ENCODE data around the gene CRELD2. TPM values are rescaled to one million over a fixed set of nuclear protein-coding genes. Genes with fewer than 3 reads are reported as not detected.

Gene CRELD2
- total and polyA plus RNA-seq, 4 donors, result 12.6 to 43.5 (median 36.4) TPM

DNA sequence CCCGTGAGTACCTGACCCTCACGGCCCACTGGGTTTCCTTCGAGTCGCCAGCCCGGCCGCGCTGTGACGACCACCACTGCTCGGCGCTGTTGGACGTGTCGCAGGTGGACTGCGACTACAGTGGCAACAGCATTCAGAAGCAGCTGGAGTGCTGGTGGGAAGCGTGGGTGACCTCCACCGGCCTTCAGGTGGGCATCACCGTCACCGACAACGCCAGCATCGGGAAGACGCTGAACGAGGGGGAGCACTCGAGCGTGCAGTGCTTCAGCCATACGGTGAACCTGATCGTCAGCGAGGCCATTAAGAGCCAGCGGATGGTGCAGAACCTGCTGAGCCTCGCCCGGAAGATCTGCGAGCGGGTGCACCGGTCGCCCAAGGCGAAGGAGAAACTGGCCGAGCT lies 32.6 kb upstream of the CRELD2 start:
- H3K4me3 ChIP-seq (ENCODE audit: low read length in 2 of 2), result no peak overlapping the region
- H3K27me3 ChIP-seq (ENCODE audit: control insufficient read depth in 1 of 2, insufficient read depth in 2 of 2, low read length in 1 of 2), result no peaks in the 10 kb centered on the region
- ATAC-seq (ENCODE audit: low FRiP score) (no peak), DNase-seq (no peak)
- peaks cover 4% of the 10 kb centered on the region for H3K9me3 ChIP-seq (ENCODE audit: control insufficient read depth, low read length)
- no peaks in the 10 kb centered on the region for H3K36me3 ChIP-seq (ENCODE audit: control insufficient read depth in 1 of 2, insufficient read depth in 2 of 2, low read length in 1 of 2)
- no peak overlapping the region for H3K27ac ChIP-seq (ENCODE audit: low read depth in 1 of 2, low read length in 2 of 2)
- H3K4me1 ChIP-seq (ENCODE audit: control insufficient read depth in 1 of 2, insufficient read depth in 2 of 2, low read length in 2 of 2), result no peaks in the 10 kb centered on the region
- intact Hi-C loops (cut with DNase I), result no loop called here
- WGBS, 2 donors, result 98% methylated on average over 35 of the region's 35 CpGs

- ATAC-seq (ENCODE audit: low FRiP score) (no peak), DNase-seq (no peak)
- 98% methylated on average over 41 of the region's 41 CpGs for WGBS, 2 donors
- H3K4me1 ChIP-seq (ENCODE audit: control insufficient read depth in 1 of 2, insufficient read depth in 2 of 2, low read length in 2 of 2), result no peaks in the 10 kb centered on the region
- H3K4me3 ChIP-seq (ENCODE audit: low read length in 2 of 2), result no peak overlapping the region
- no peak overlapping the region for H3K27ac ChIP-seq (ENCODE audit: low read depth in 1 of 2, low read length in 2 of 2)
- peaks cover 4% of the 10 kb centered on the region for H3K9me3 ChIP-seq (ENCODE audit: control insufficient read depth, low read length)
- intact Hi-C loops (cut with DNase I), result no loop called here
- H3K36me3 ChIP-seq (ENCODE audit: control insufficient read depth in 1 of 2, insufficient read depth in 2 of 2, low read length in 1 of 2), result no peaks in the 10 kb centered on the region
- H3K27me3 ChIP-seq (ENCODE audit: control insufficient read depth in 1 of 2, insufficient read depth in 2 of 2, low read length in 1 of 2), result no peaks in the 10 kb centered on the region
Observed at GRCh38 chr22:49886346-49887063, 31.9 kb upstream of the CRELD2 start.

GRCh38 chr22:49887064-49887451 lies 31.4 kb upstream of the CRELD2 start:
- intact Hi-C loops (cut with DNase I), result no loop called here
- no peaks in the 10 kb centered on the region for H3K36me3 ChIP-seq (ENCODE audit: control insufficient read depth in 1 of 2, insufficient read depth in 2 of 2, low read length in 1 of 2)
- H3K4me1 ChIP-seq (ENCODE audit: control insufficient read depth in 1 of 2, insufficient read depth in 2 of 2, low read length in 2 of 2), result no peaks in the 10 kb centered on the region
- DNase-seq (no peak), ATAC-seq (ENCODE audit: low FRiP score) (no peak)
- H3K27ac ChIP-seq (ENCODE audit: low read depth in 1 of 2, low read length in 2 of 2), result no peak overlapping the region
- 92% methylated on average over 14 of the region's 14 CpGs for WGBS, 2 donors
- H3K9me3 ChIP-seq (ENCODE audit: control insufficient read depth, low read length), result peaks cover 4% of the 10 kb centered on the region
- no peaks in the 10 kb centered on the region for H3K27me3 ChIP-seq (ENCODE audit: control insufficient read depth in 1 of 2, insufficient read depth in 2 of 2, low read length in 1 of 2)
- no peak overlapping the region for H3K4me3 ChIP-seq (ENCODE audit: low read length in 2 of 2)

DNA sequence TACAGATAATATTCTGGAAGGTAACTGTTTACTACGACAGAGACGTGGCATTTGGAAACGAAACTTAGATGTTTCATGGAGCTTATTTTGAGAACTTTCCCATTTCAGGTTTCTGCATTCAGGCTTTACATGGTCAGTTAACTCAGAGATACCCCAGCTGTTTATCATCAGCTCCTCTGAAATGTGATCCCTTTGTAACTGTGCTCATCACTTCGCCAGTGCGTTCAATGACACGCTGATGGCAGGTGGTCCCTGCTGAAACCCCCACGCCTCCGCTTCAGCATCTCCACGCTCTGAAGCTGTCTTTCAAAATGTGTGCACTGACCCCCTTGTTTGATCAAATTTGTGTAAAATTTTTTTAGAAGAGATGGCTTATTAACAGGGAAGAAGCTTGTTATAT lies 30.7 kb upstream of the CRELD2 start:
- Histone ChIP-seq H3K4me1 (ENCODE audit: control insufficient read depth in 1 of 2, insufficient read depth in 2 of 2, low read length in 2 of 2) (no peaks in the 10 kb centered on the region), H3K36me3 (ENCODE audit: control insufficient read depth in 1 of 2, insufficient read depth in 2 of 2, low read length in 1 of 2) (peaks cover 0 to 2% of the 10 kb centered on the region in 2 donors), H3K27ac (ENCODE audit: low read depth in 1 of 2, low read length in 2 of 2) (no peak overlapping the region), H3K9me3 (ENCODE audit: control insufficient read depth, low read length) (peaks cover 4% of the 10 kb centered on the region), H3K4me3 (ENCODE audit: low read length in 2 of 2) (no peak overlapping the region), H3K27me3 (ENCODE audit: control insufficient read depth in 1 of 2, insufficient read depth in 2 of 2, low read length in 1 of 2) (no peaks in the 10 kb centered on the region)
- ATAC-seq (ENCODE audit: low FRiP score), result no peak
- WGBS, 2 donors, result 95 to 96% methylated on average over 9 of the region's 9 CpGs
- intact Hi-C loops (cut with DNase I), result no loop called here
- DNase-seq, result no peak

DNA sequence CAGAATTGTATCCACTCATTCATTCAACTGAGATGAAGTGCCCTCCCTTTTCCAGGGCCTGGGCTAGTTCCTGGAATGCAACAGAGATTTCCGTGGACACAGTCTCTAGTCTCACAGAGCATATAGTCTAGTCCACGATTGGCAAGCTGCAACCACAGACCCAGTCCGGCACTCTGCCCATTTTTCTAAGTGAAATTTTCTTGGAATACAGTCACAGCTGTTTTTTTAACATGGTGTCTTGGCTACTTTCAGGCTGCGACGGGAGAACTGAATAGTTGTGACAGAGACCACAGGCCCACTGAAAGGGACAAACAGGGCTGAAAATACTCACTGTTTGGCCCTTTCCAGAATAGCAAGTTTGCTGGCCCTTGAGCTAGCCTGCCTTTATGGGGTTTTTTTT lies 29.4 kb upstream of the CRELD2 start:
- Histone ChIP-seq H3K9me3 (ENCODE audit: control insufficient read depth, low read length) (peaks cover 4% of the 10 kb centered on the region), H3K4me1 (ENCODE audit: control insufficient read depth in 1 of 2, insufficient read depth in 2 of 2, low read length in 2 of 2) (no peaks in the 10 kb centered on the region), H3K36me3 (ENCODE audit: control insufficient read depth in 1 of 2, insufficient read depth in 2 of 2, low read length in 1 of 2) (peaks cover 0 to 2% of the 10 kb centered on the region in 2 donors), H3K4me3 (ENCODE audit: low read length in 2 of 2) (no peak overlapping the region), H3K27ac (ENCODE audit: low read depth in 1 of 2, low read length in 2 of 2) (no peak overlapping the region), H3K27me3 (ENCODE audit: control insufficient read depth in 1 of 2, insufficient read depth in 2 of 2, low read length in 1 of 2) (no peaks in the 10 kb centered on the region)
- intact Hi-C loops (cut with DNase I), result no loop called here
- WGBS, 2 donors, result 51 to 57% methylated on average over 5 of the region's 5 CpGs
- DNase-seq (no peak), ATAC-seq (ENCODE audit: low FRiP score) (no peak)

DNA sequence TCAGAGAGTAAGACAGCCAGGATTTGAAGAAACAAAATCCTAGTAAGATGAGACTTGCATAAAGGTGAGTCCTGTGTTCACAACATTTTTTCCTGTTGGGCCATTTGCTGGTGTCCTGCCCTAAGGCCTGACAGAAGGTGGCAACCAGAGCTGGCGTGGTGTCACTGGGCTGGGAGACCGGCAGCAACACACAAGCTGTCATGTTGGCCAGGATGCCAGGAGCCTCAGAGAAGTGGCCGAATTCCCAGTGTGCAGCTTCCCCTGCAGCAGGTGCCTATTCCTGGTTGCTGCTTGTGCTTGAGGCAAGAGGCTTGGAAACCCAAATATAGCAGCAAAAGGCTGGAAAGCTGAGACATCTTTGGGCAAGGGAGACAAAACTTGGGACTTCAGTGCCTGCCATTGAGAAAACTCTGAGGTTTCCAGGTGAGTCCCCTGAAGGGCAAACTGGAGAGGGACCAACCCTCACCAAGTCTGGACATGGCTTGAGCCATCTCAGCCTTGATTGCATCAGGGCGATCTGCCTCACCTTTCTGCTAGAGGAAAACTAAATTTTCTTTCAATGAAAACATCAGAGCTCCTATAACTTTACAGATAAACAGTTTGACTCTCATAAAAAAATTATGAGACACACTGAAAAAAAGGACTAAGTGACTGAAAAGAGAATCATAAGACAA lies 26.1 kb upstream of the CRELD2 start:
- 94 to 96% methylated on average over 4 of the region's 4 CpGs for WGBS, 2 donors
- peaks cover 0 to 2% of the 10 kb centered on the region in 2 donors for H3K36me3 ChIP-seq (ENCODE audit: control insufficient read depth in 1 of 2, insufficient read depth in 2 of 2, low read length in 1 of 2)
- no peak overlapping the region for H3K4me3 ChIP-seq (ENCODE audit: low read length in 2 of 2)
- H3K4me1 ChIP-seq (ENCODE audit: control insufficient read depth in 1 of 2, insufficient read depth in 2 of 2, low read length in 2 of 2), result no peaks in the 10 kb centered on the region
- H3K27ac ChIP-seq (ENCODE audit: low read depth in 1 of 2, low read length in 2 of 2), result no peak overlapping the region
- ATAC-seq (ENCODE audit: low FRiP score), result no peak
- intact Hi-C loops (cut with DNase I), result no loop called here
- peaks cover 4% of the 10 kb centered on the region for H3K9me3 ChIP-seq (ENCODE audit: control insufficient read depth, low read length)
- no peaks in the 10 kb centered on the region for H3K27me3 ChIP-seq (ENCODE audit: control insufficient read depth in 1 of 2, insufficient read depth in 2 of 2, low read length in 1 of 2)
- DNase-seq, result peak in 1 of 2 donors; percentile 25

- no peak for ATAC-seq (ENCODE audit: low FRiP score)
- Histone ChIP-seq H3K4me1 (ENCODE audit: control insufficient read depth in 1 of 2, insufficient read depth in 2 of 2, low read length in 2 of 2) (no peaks in the 10 kb centered on the region), H3K4me3 (ENCODE audit: low read length in 2 of 2) (no peak overlapping the region), H3K9me3 (ENCODE audit: control insufficient read depth, low read length) (peaks cover 4% of the 10 kb centered on the region), H3K27ac (ENCODE audit: low read depth in 1 of 2, low read length in 2 of 2) (no peak overlapping the region), H3K36me3 (ENCODE audit: control insufficient read depth in 1 of 2, insufficient read depth in 2 of 2, low read length in 1 of 2) (peaks cover 0 to 2% of the 10 kb centered on the region in 2 donors), H3K27me3 (ENCODE audit: control insufficient read depth in 1 of 2, insufficient read depth in 2 of 2, low read length in 1 of 2) (no peaks in the 10 kb centered on the region)
- DNase-seq, result no peak
- 93 to 95% methylated on average over 4 of the region's 4 CpGs for WGBS, 2 donors
- intact Hi-C loops (cut with DNase I), result no loop called here
Observed at GRCh38 chr22:49893025-49893424, 25.4 kb upstream of the CRELD2 start.

DNA sequence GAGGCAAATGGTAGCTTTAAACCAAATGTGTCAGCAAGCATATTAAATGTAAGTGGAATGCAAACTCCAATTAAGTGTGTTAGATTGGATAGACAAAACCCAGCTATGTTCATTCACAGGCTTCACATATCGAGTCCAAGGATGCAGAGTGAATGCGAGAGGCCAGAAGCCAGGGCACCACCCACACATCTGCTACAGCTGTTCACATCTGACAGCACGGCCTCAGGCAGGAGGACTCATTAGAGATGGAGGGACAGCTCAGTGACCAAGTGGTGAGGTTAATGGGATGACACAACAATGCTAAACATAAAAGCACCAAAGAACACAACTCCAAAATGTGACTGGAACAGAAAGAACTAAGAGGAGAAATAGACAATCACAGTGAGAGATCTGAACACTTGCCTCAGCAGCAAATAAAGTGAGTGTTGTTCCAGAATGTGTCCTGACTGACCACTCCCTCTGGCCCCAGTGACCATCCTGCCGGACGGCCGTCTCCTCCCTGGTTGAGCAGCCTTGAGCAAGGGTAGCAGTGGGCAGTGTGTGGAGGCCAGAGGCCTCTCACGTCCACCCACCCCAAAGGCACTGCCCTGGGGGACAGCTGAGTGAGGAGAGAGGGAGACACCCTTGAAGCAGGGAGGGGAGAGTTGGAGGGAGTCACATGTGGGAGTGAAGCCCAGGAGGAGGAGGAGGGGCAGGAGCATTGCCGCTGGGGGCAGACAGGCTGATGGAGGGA lies 23.9 kb upstream of the CRELD2 start:
- H3K36me3 ChIP-seq (ENCODE audit: control insufficient read depth in 1 of 2, insufficient read depth in 2 of 2, low read length in 1 of 2), result peaks cover 0 to 2% of the 10 kb centered on the region in 2 donors
- H3K9me3 ChIP-seq (ENCODE audit: control insufficient read depth, low read length), result peaks cover 1% of the 10 kb centered on the region
- no peaks in the 10 kb centered on the region for H3K4me1 ChIP-seq (ENCODE audit: control insufficient read depth in 1 of 2, insufficient read depth in 2 of 2, low read length in 2 of 2)
- H3K4me3 ChIP-seq (ENCODE audit: low read length in 2 of 2), result no peak overlapping the region
- 89 to 90% methylated on average over 8 of the region's 8 CpGs for WGBS, 2 donors
- ATAC-seq (ENCODE audit: low FRiP score) (no peak), DNase-seq (peak in 1 of 2 donors; percentile 45)
- no peaks in the 10 kb centered on the region for H3K27me3 ChIP-seq (ENCODE audit: control insufficient read depth in 1 of 2, insufficient read depth in 2 of 2, low read length in 1 of 2)
- no peak overlapping the region for H3K27ac ChIP-seq (ENCODE audit: low read depth in 1 of 2, low read length in 2 of 2)
- intact Hi-C loops (cut with DNase I), result no loop called here
